ENCODE data around the gene MYH11. TPM values are rescaled to one million over a fixed set of nuclear protein-coding genes. Genes with fewer than 3 reads are reported as not detected.

MYH11 gene
- total and polyA plus RNA-seq, 10 of the 15 experiments (the other 5 are each of a cell fraction or from before 2014, with no cell fraction given), result 0.01 to 1.9 (median 0.13) TPM; not detected in 1

- TF ChIP-seq SPI1 (IDR thresholded peaks at IDR 0.05; ENCODE audit: borderline replicate concordance, insufficient read depth, low read depth, low read length), result no peak
- no peak for TF ChIP-seq ATF3 (IDR thresholded peaks at IDR 0.05; ENCODE audit: borderline replicate concordance, extremely low read depth, low read depth, low read length)
- TF ChIP-seq NR2F1 (conservative IDR thresholded peaks at IDR 0.05), result no peak
- no peak for TF ChIP-seq GABPA (IDR thresholded peaks at IDR 0.05; ENCODE audit: low read depth)
Observed at GRCh38 chr16:15834502-15834901, 22.3 kb downstream of the MYH11 start (continued).

GRCh38 chr16:15833541-15833940, 23.3 kb downstream of the MYH11 start:
- no TSS peak for BruUV-seq (replicated peaks)
- ChIA-PET POLR2A (no interaction called here), CTCF (no interaction called here), SMC1A (ENCODE audit: uncharacterized antibody, unreplicated experiment) (no interaction called here), RAD21 (ENCODE audit: unreplicated experiment) (no interaction called here)
- Histone ChIP-seq H3K9me3 (replicated peaks; ENCODE audit: control insufficient read depth, insufficient read depth, low read length) (no peaks in the 10 kb centered on the region), H3K27me3 (replicated peaks in 1 of 2; ENCODE audit: control insufficient read depth in 2 of 2, insufficient read depth in 2 of 2, low read length in 1 of 2) (no peaks in the 10 kb centered on the region), H3K4me3 (no peak overlapping the region), H3K4me2 (ENCODE audit: control insufficient read depth, insufficient read depth) (no peak overlapping the region), H3K27ac (ENCODE audit: control insufficient read depth, insufficient read depth) (no peak overlapping the region), H3K9ac (ENCODE audit: control insufficient read depth, insufficient read depth, low read length) (no peak overlapping the region), H4K20me1 (ENCODE audit: control insufficient read depth, insufficient read depth) (no peaks in the 10 kb centered on the region), H3K36me3 (ENCODE audit: control insufficient read depth in 2 of 2, insufficient read depth in 2 of 2, low read length in 1 of 2) (no peaks in the 10 kb centered on the region), H2AFZ (ENCODE audit: control insufficient read depth, low read depth, low read length) (no peak overlapping the region), H3K4me1 (ENCODE audit: control insufficient read depth, insufficient read depth, low read length) (peaks cover 5% of the 10 kb centered on the region; the same call in 1 of the 2 replicates), H3K79me2 (ENCODE audit: control insufficient read depth, insufficient read depth, low read length) (no peaks in the 10 kb centered on the region)
- no peak for DNase-seq (ENCODE audit: low read depth, low spot score)
- intact Hi-C loops (cut with micrococcal nuclease; ENCODE audit: unreplicated experiment), result no loop called here
- in situ Hi-C loops (cut with MboI), result no loop called here
- FAIRE-seq, result no peak
- 63% methylated on average over 9 of the region's 9 CpGs for WGBS (ENCODE audit: insufficient coverage, insufficient replicate concordance, low lambda C conversion rate, missing lambda C conversion rate)
- ATAC-seq, result no peak
- TF ChIP-seq HSF1 (IDR thresholded peaks at IDR 0.05; ENCODE audit: low read depth, low read length), result no peak
- no peak for TF ChIP-seq SKIL (IDR thresholded peaks at IDR 0.05; ENCODE audit: low read depth, poor library complexity, severe bottlenecking)
- no peak for TF ChIP-seq IKZF2 (IDR thresholded peaks at IDR 0.05)
- TF ChIP-seq SMAD1 (IDR thresholded peaks at IDR 0.05; ENCODE audit: low read depth, partially characterized antibody), result no peak
- no peak for TF ChIP-seq DPF2 (IDR thresholded peaks at IDR 0.05)
- no peak for TF ChIP-seq EGR1 (IDR thresholded peaks at IDR 0.05; ENCODE audit: borderline replicate concordance in 1 of 2, low read depth in 2 of 2, low read length in 2 of 2)
- TF ChIP-seq ESRRA (IDR thresholded peaks at IDR 0.05; ENCODE audit: low read length), result no peak
- no peak for TF ChIP-seq IKZF1 (conservative IDR thresholded peaks at IDR 0.05)
- no peak for TF ChIP-seq SIN3A (IDR thresholded peaks at IDR 0.05; ENCODE audit: low read depth, low read length)
- no peak for TF ChIP-seq CBX5 (IDR thresholded peaks at IDR 0.05; ENCODE audit: low read depth)
- no peak for TF ChIP-seq KLF5 (IDR thresholded peaks at IDR 0.05; ENCODE audit: partially characterized antibody)
- no peak for TF ChIP-seq ETV6 (conservative IDR thresholded peaks at IDR 0.05 in 1 of 2, IDR thresholded peaks at IDR 0.05 in 1 of 2; ENCODE audit: borderline replicate concordance in 1 of 2, low read depth in 1 of 2)
- no peak for TF ChIP-seq CEBPZ (IDR thresholded peaks at IDR 0.05; ENCODE audit: low read depth, low read length)
